CD4-positive, alpha-beta memory T cell (primary cell): ENCODE results near the gene CRTAC1. TPM values are rescaled to one million over a fixed set of nuclear protein-coding genes. Genes with fewer than 3 reads are reported as not detected.
A peak's percentile ranks its signal among the peaks of the same experiment; 100 is the strongest.

Source experiments
- CTCF ChIA-PET: fragments of 350-600 bp; sonication (Branson Sonifier 250); formaldehyde crosslinking; loops from one replicate; lab custom pipeline; 2021; ENCODE audit warnings: inconsistent platforms; ENCODE audit not compliant: partially characterized antibody; lab: Charles Lee
- POLR2A ChIA-PET: fragments of 350-600 bp; sonication (Branson Sonifier 250); formaldehyde crosslinking; loops from one replicate; lab custom pipeline; 2021; ENCODE audit not compliant: partially characterized antibody; lab: Charles Lee
- DNase-seq, 5 donors: peaks; one replicate each; pipeline versions ENCODE4 v3.0.0 to v3.0.0-alpha.2; 2020 to 2022; ENCODE audit warnings: mixed read lengths in 1 of 5
- H3K27ac ChIP-seq: one replicate; pipeline ENCODE4 v1.7.0; 2013; ENCODE audit warnings: low read depth, low read length
- H3K27me3 ChIP-seq: 2 replicates; pipeline ENCODE4 v1.7.0; 2013; ENCODE audit warnings: mild to moderate bottlenecking, low read length, moderate library complexity; ENCODE audit not compliant: insufficient read depth
- H3K36me3 ChIP-seq: 2 replicates; pipeline ENCODE4 v1.7.0; 2013; ENCODE audit warnings: mild to moderate bottlenecking, low read length, moderate library complexity; ENCODE audit not compliant: insufficient read depth
- H3K4me1 ChIP-seq: 2 replicates; pipeline ENCODE4 v1.7.0; 2013; ENCODE audit warnings: mild to moderate bottlenecking, low read length, moderate library complexity; ENCODE audit not compliant: insufficient read depth
- H3K4me3 ChIP-seq, 2 donors: one replicate each; pipeline ENCODE4 v1.7.0; 2013; ENCODE audit warnings: low read length in 2 of 2, mild to moderate bottlenecking in 1 of 2
- H3K9me3 ChIP-seq, 2 donors: one replicate each; pipeline ENCODE4 v1.7.0; 2013; ENCODE audit warnings: low read length in 2 of 2, control low read depth in 1 of 2; ENCODE audit not compliant: control insufficient read depth in 1 of 2
- H3K27ac Mint-ChIP-seq, 7 donors: one replicate each; pipeline ENCODE4 v1.8.0; 2020 to 2021; ENCODE audit warnings: mixed read lengths in 7 of 7, mild to moderate bottlenecking in 6 of 7, inconsistent platforms in 3 of 7, moderate library complexity in 3 of 7
- H3K27me3 Mint-ChIP-seq, 2 donors: one replicate each; pipeline ENCODE4 v1.8.0; 2020 to 2021; ENCODE audit warnings: mixed read lengths in 2 of 2
- H3K36me3 Mint-ChIP-seq, 2 donors: one replicate each; pipeline ENCODE4 v1.8.0; 2020 to 2021; ENCODE audit warnings: mixed read lengths in 2 of 2, inconsistent platforms in 1 of 2, mild to moderate bottlenecking in 1 of 2
- H3K4me1 Mint-ChIP-seq, 4 donors: one replicate each; pipeline ENCODE4 v1.8.0; 2020 to 2021; ENCODE audit warnings: mixed read lengths in 4 of 4, mild to moderate bottlenecking in 1 of 4
- H3K4me3 Mint-ChIP-seq, 8 donors: one replicate each; pipeline ENCODE4 v1.8.0; 2020 to 2021; ENCODE audit warnings: mixed read lengths in 8 of 8, mild to moderate bottlenecking in 7 of 8, moderate library complexity in 6 of 8, inconsistent platforms in 3 of 8
- H3K9me3 Mint-ChIP-seq, 8 donors: one replicate each; pipeline ENCODE4 v1.8.0; 2020 to 2021; ENCODE audit warnings: mixed read lengths in 8 of 8, mild to moderate bottlenecking in 5 of 8, inconsistent platforms in 3 of 8, moderate library complexity in 1 of 8
- intact Hi-C: fragments of 100-400 bp; cut with micrococcal nuclease; formaldehyde crosslinking; loops from one replicate; pipeline ENCODE4 v1.15.1; 2023
- polyA plus RNA-seq, 2 donors: library from polyadenylated mRNA; unstranded; fragments of 300-500 nt; fragmentation: Illumina TruSeq; gene quantifications; one replicate each; pipeline ENCODE4 v1.2.3, GENCODE V29; 2021
- total RNA-seq, 2 experiments: library from RNA; stranded (reverse); gene quantifications; one replicate each; pipeline ENCODE4 v1.2.3, GENCODE V29; 2021

The CRTAC1 gene
- total and polyA plus RNA-seq, 4 experiments from 2014 or later = not detected

GRCh38 chr10:97827702-97828291 lies 202.6 kb downstream of the CRTAC1 start:
- ChIA-PET POLR2A (interaction anchor here (1.5 kb wide), 1 partner anchor 22 kb away, joined by 8 read pairs; the partner anchor contains the start of gene GOLGA7B), CTCF (interaction anchor here (0.6 to 6.2 kb wide), 5 partner anchors 35 to 114 kb away, joined by 4 to 31 read pairs (median 4); no protein-coding TSS in a partner anchor)
- Mint-ChIP-seq H3K4me3 (no peak overlapping the region), H3K9me3 (no peaks in the 10 kb centered on the region), H3K36me3 (no peaks in the 10 kb centered on the region), H3K27me3 (no peaks in the 10 kb centered on the region), H3K27ac (peak overlapping the region in 3 of 7 donors; percentile 1 to 78 (median 68)), H3K4me1 (peaks cover 18 to 34% (median 21%) of the 10 kb centered on the region in 4 donors)
- Histone ChIP-seq H3K27ac (no peak overlapping the region), H3K9me3 (no peaks in the 10 kb centered on the region), H3K27me3 (no peaks in the 10 kb centered on the region), H3K4me3 (no peak overlapping the region), H3K36me3 (no peaks in the 10 kb centered on the region), H3K4me1 (peaks cover 28% of the 10 kb centered on the region)
- DNase-seq = no peak
- intact Hi-C loops = no loop called here

DNA sequence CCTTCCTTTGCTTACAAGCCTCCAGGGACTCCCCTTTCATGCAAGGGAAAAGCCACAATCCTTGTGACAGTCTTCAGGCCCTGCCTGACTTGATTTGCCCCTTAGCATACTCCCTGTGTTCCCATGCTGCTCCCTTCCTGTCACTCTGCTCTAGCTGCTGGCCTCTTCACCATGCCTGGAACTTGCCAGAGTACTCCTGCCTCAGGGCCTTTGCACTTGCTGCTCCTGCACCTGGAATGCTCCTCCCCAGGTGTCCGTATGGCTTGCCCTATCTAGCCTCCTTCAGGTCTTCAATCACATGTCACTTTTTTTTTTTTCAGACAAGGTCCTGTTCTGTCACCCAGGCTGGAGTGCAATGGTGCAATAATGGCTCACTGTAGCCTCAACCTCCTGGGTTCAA lies 203.5 kb downstream of the CRTAC1 start:
- DNase-seq = no peak
- H3K9me3 ChIP-seq = no peaks in the 10 kb centered on the region
- CTCF ChIA-PET = interaction anchor here (1.0 to 6.2 kb wide), 3 partner anchors 34 to 42 kb away, joined by 4 to 31 read pairs (median 4); no protein-coding TSS in a partner anchor
- H3K27me3 ChIP-seq = no peaks in the 10 kb centered on the region
- H3K27ac Mint-ChIP-seq = peak overlapping the region in 2 of 7 donors; percentile 44 to 46
- H3K27me3 Mint-ChIP-seq = no peaks in the 10 kb centered on the region
- H3K36me3 ChIP-seq = no peaks in the 10 kb centered on the region
- peaks cover 18 to 34% (median 21%) of the 10 kb centered on the region in 4 donors for H3K4me1 Mint-ChIP-seq
- H3K9me3 Mint-ChIP-seq = no peaks in the 10 kb centered on the region
- no peaks in the 10 kb centered on the region for H3K36me3 Mint-ChIP-seq
- POLR2A ChIA-PET = interaction anchor here (1.5 kb wide), 1 partner anchor 23 kb away, joined by 8 read pairs; the partner anchor contains the start of gene GOLGA7B
- peaks cover 28% of the 10 kb centered on the region for H3K4me1 ChIP-seq
- H3K4me3 Mint-ChIP-seq = no peak overlapping the region
- intact Hi-C loops = no loop called here
- no peak overlapping the region for H3K4me3 ChIP-seq
- no peak overlapping the region for H3K27ac ChIP-seq

GRCh38 chr10:97825020-97825760 lies 205.2 kb downstream of the CRTAC1 start:
- no peaks in the 10 kb centered on the region for H3K9me3 ChIP-seq

GRCh38 chr10:97823734-97824133 lies 206.7 kb downstream of the CRTAC1 start:
- Mint-ChIP-seq H3K4me3 (no peak overlapping the region), H3K27me3 (no peaks in the 10 kb centered on the region), H3K9me3 (no peaks in the 10 kb centered on the region), H3K27ac (peak overlapping the region in 1 of 7 donors; percentile 70), H3K4me1 (peaks cover 6 to 8% (median 6%) of the 10 kb centered on the region in 4 donors), H3K36me3 (no peaks in the 10 kb centered on the region)
- Histone ChIP-seq H3K4me1 (peaks cover 11% of the 10 kb centered on the region), H3K4me3 (no peak overlapping the region), H3K9me3 (no peaks in the 10 kb centered on the region), H3K36me3 (no peaks in the 10 kb centered on the region), H3K27ac (no peak overlapping the region), H3K27me3 (no peaks in the 10 kb centered on the region)
- intact Hi-C loops = no loop called here
- DNase-seq = no peak
- POLR2A ChIA-PET = no interaction called here
- CTCF ChIA-PET = no interaction called here

More at GRCh38 chr10:97825020-97825760, 205.2 kb downstream of the CRTAC1 start:
- no peak overlapping the region for H3K4me3 Mint-ChIP-seq
- ChIA-PET POLR2A (no interaction called here), CTCF (interaction anchor here (6.2 kb wide), 1 partner anchor 44 kb away, joined by 31 read pairs; no protein-coding TSS in a partner anchor)
- H3K4me1 ChIP-seq = peaks cover 25% of the 10 kb centered on the region
- H3K9me3 Mint-ChIP-seq = no peaks in the 10 kb centered on the region
- DNase-seq = no peak
- H3K36me3 ChIP-seq = no peaks in the 10 kb centered on the region
- peaks cover 18 to 23% (median 19%) of the 10 kb centered on the region in 4 donors for H3K4me1 Mint-ChIP-seq
- peak overlapping the region in 2 of 7 donors; percentile 42 to 49 for H3K27ac Mint-ChIP-seq
- intact Hi-C loops = no loop called here
- no peaks in the 10 kb centered on the region for H3K27me3 ChIP-seq
- H3K27me3 Mint-ChIP-seq = no peaks in the 10 kb centered on the region
- no peak overlapping the region for H3K4me3 ChIP-seq
- H3K27ac ChIP-seq = no peak overlapping the region
- H3K36me3 Mint-ChIP-seq = no peaks in the 10 kb centered on the region

DNA sequence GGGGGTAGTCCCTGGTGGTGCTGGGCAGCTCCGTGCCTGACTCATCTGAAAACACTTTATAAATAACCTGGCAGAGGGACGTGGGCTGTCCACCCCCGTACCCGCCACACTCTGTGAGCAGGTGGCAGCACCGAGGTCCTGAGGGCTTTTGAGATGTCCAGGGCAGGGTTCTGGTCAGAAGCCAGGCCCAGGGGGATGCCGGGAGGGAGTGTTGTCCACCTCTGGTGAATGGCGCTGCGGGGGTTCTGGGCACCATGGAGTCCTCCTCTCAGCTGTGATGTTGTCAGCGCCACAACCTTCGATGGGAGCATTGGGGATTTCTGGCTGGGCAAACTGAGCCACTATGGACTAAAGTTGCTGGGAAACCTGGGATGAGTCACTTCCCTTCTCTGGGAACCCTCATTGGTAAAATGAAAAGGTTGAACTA lies 208.1 kb downstream of the CRTAC1 start:
- ChIA-PET POLR2A (no interaction called here), CTCF (no interaction called here)
- Mint-ChIP-seq H3K4me3 (no peak overlapping the region), H3K4me1 (no peaks in the 10 kb centered on the region), H3K9me3 (no peaks in the 10 kb centered on the region), H3K27me3 (no peaks in the 10 kb centered on the region), H3K27ac (no peak overlapping the region), H3K36me3 (no peaks in the 10 kb centered on the region)
- DNase-seq = no peak
- Histone ChIP-seq H3K4me3 (no peak overlapping the region), H3K27me3 (no peaks in the 10 kb centered on the region), H3K9me3 (no peaks in the 10 kb centered on the region), H3K36me3 (no peaks in the 10 kb centered on the region), H3K27ac (no peak overlapping the region), H3K4me1 (no peaks in the 10 kb centered on the region)
- intact Hi-C loops = no loop called here

DNA sequence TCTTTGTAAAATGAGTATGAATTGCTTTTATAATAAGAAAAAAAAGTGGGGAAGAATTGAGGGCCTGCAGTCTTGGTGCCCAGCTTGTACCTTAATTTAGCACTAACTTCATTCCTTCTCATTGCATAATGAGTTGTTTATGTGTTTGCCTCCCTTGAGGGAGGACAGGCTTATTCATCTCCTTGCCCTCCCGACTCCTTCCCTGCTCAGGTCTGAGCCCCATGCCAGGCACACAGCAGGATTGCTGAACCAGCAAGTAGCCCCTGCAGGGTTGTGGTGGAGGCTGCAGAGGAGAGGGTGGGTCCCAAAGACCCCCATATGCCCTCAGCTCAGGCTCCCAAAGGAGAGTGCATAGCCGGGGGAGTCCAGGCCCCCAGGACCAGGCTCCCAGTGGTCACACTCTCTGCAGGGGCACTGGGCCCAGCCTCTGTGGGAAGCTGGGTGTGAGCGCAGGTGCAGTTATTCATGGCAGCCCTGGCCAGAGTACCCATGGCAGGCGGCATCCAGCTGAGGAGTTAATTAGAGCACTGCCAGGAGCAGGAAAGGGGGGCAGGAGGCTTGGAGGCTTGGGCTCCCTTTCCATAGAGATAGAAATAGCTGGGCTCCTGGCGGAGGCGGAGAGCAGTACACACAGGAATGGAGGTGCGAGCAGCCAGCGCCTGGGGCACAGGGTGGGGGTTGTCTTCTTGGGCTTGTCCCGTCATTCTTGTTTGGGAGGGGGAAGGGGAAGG lies 208.9 kb downstream of the CRTAC1 start:
- H3K27me3 Mint-ChIP-seq = no peaks in the 10 kb centered on the region
- Histone ChIP-seq H3K4me1 (no peaks in the 10 kb centered on the region), H3K4me3 (no peak overlapping the region), H3K9me3 (no peaks in the 10 kb centered on the region), H3K27me3 (no peaks in the 10 kb centered on the region), H3K27ac (no peak overlapping the region), H3K36me3 (no peaks in the 10 kb centered on the region)
- ChIA-PET POLR2A (no interaction called here), CTCF (no interaction called here)
- no peaks in the 10 kb centered on the region for H3K4me1 Mint-ChIP-seq
- no peak for DNase-seq
- H3K9me3 Mint-ChIP-seq = no peaks in the 10 kb centered on the region
- H3K4me3 Mint-ChIP-seq = no peak overlapping the region
- intact Hi-C loops = no loop called here
- H3K36me3 Mint-ChIP-seq = no peaks in the 10 kb centered on the region
- H3K27ac Mint-ChIP-seq = no peak overlapping the region
